GM21576 (cell line): ENCODE data around the gene MBLAC1.

Experiments used
- ATAC-seq: cut with Tn5 transposase; IDR thresholded peaks from one replicate; pipeline ENCODE4 v1.9.1; 2021; ENCODE audit warnings: mild to moderate bottlenecking, moderate library complexity; ENCODE audit not compliant: unreplicated experiment

MBLAC1 gene

GRCh38 chr7:100126931-100127865, at the start of gene MBLAC1:
Gene MBLAC1 (plus strand): TSS chr7:100126967. CDS start chr7:100127396, 429 bp downstream.
- ATAC-seq: peak; percentile 56

- no peak for ATAC-seq
Observed at GRCh38 chr7:100077205-100077604, 49.6 kb upstream of the MBLAC1 start.

GRCh38 chr7:100079024-100079560, 47.7 kb upstream of the MBLAC1 start:
- ATAC-seq: no peak

- no peak for ATAC-seq
Observed at GRCh38 chr7:100080907-100081534, 45.7 kb upstream of the MBLAC1 start.

GRCh38 chr7:100081535-100082102, 45.1 kb upstream of the MBLAC1 start, which contains the start of gene ZNF3:
Gene ZNF3 (minus strand): TSS chr7:100081723. CDS start chr7:100077357, 4,366 bp downstream.
- ATAC-seq: peak; percentile 80

GRCh38 chr7:100082978-100083377, 43.8 kb upstream of the MBLAC1 start:
- ATAC-seq: no peak

- ATAC-seq: no peak
Observed at GRCh38 chr7:100085515-100085914, 41.3 kb upstream of the MBLAC1 start.

GRCh38 chr7:100087055-100087750, 39.6 kb upstream of the MBLAC1 start:
- ATAC-seq: no peak

GRCh38 chr7:100088095-100088620, 38.6 kb upstream of the MBLAC1 start:
- ATAC-seq: no peak

GRCh38 chr7:100088621-100089457, 37.9 kb upstream of the MBLAC1 start, which contains the start of gene COPS6:
Gene COPS6 (plus strand): TSS chr7:100088969. CDS start chr7:100088991, 22 bp downstream.
- no peak for ATAC-seq

- ATAC-seq: no peak
Observed at GRCh38 chr7:100089458-100090196, 37.1 kb upstream of the MBLAC1 start.

- no peak for ATAC-seq
Observed at GRCh38 chr7:100090527-100091410, 36.0 kb upstream of the MBLAC1 start.

- no peak for ATAC-seq
Observed at GRCh38 chr7:100091411-100092181, 35.2 kb upstream of the MBLAC1 start.

GRCh38 chr7:100093054-100093453, 33.7 kb upstream of the MBLAC1 start:
- ATAC-seq: no peak

- ATAC-seq: no peak
Observed at GRCh38 chr7:100093498-100093897, 33.3 kb upstream of the MBLAC1 start.

GRCh38 chr7:100093925-100094486, 32.8 kb upstream of the MBLAC1 start:
- no peak for ATAC-seq

- ATAC-seq: no peak
Observed at GRCh38 chr7:100095289-100095688, 31.5 kb upstream of the MBLAC1 start.
